Esophagus (tissue), 2 donors: ENCODE measurements around the gene MYCBP. TPM values are rescaled to one million over a fixed set of nuclear protein-coding genes. Genes with fewer than 3 reads are reported as not detected.

ENCODE experiments used
- H3K27ac ChIP-seq, 2 donors: one replicate each; pipeline ENCODE4 v1.5.1; 2013; ENCODE audit warnings: low read depth in 2 of 2, mild to moderate bottlenecking in 2 of 2, inconsistent platforms in 1 of 2, low read length in 1 of 2, moderate library complexity in 1 of 2
- H3K27me3 ChIP-seq, 2 donors: one replicate each; pipeline ENCODE4 v1.6.1; 2013; ENCODE audit warnings: low read length in 2 of 2, control low read depth in 1 of 2, mild to moderate bottlenecking in 1 of 2; ENCODE audit not compliant: insufficient read depth in 2 of 2, control insufficient read depth in 1 of 2
- H3K36me3 ChIP-seq, 2 donors: one replicate each; pipeline ENCODE4 v1.6.1; 2013; ENCODE audit warnings: low read length in 1 of 2; ENCODE audit not compliant: control insufficient read depth in 2 of 2, insufficient read depth in 2 of 2
- H3K4me1 ChIP-seq, 2 donors: one replicate each; pipeline ENCODE4 v1.6.1; 2013; ENCODE audit warnings: low read length in 1 of 2; ENCODE audit not compliant: control insufficient read depth in 2 of 2, insufficient read depth in 2 of 2
- H3K4me3 ChIP-seq, 2 donors: one replicate each; pipeline ENCODE4 v1.5.1; 2013; ENCODE audit warnings: low read length in 2 of 2, mild to moderate bottlenecking in 2 of 2, low read depth in 1 of 2, moderate library complexity in 1 of 2
- H3K9me3 ChIP-seq, 2 donors: one replicate each; pipeline ENCODE4 v1.6.1; 2013; ENCODE audit warnings: mild to moderate bottlenecking in 2 of 2, low read depth in 1 of 2, low read length in 1 of 2, moderate library complexity in 1 of 2; ENCODE audit not compliant: control insufficient read depth in 2 of 2, insufficient read depth in 1 of 2
- WGBS, 2 donors: extraction: QIAGEN DNeasy Blood & Tissue Kit; methylation state at CpG; one replicate each; pipeline ENCODE4 v1.1.7; 2013; 5-methylcytosine and 5-hydroxymethylcytosine counted together
- polyA plus RNA-seq, 2 donors: library from polyadenylated mRNA; stranded (reverse); fragments of 200-250 nt; gene quantifications; one replicate each; pipeline ENCODE4 v1.2.3, GENCODE V29; 2013
- donor health status: healthy with polysubstance abuse.
- donor health status: Bipolar disorder and iron deficiency.

The MYCBP gene
- polyA plus RNA-seq, 2 donors = 13.0 to 19.1 TPM

GRCh38 chr1:38899560-38899959 lies 26.4 kb upstream of the MYCBP start:
- Histone ChIP-seq H3K36me3 (no peaks in the 10 kb centered on the region), H3K27me3 (no peaks in the 10 kb centered on the region), H3K4me3 (no peak overlapping the region), H3K27ac (no peak overlapping the region), H3K9me3 (no peaks in the 10 kb centered on the region), H3K4me1 (peaks cover 0 to 2% of the 10 kb centered on the region in 2 donors)
- WGBS, 2 donors = 84 to 85% methylated on average over 4 of the region's 4 CpGs

GRCh38 chr1:38898653-38899230 lies 25.6 kb upstream of the MYCBP start:
- Histone ChIP-seq H3K4me1 (peaks cover 0 to 2% of the 10 kb centered on the region in 2 donors), H3K36me3 (no peaks in the 10 kb centered on the region), H3K27me3 (no peaks in the 10 kb centered on the region), H3K4me3 (no peak overlapping the region), H3K9me3 (no peaks in the 10 kb centered on the region), H3K27ac (no peak overlapping the region)

- no peak overlapping the region for H3K27ac ChIP-seq
- H3K4me1 ChIP-seq = peaks cover 0 to 2% of the 10 kb centered on the region in 2 donors
- 94 to 97% methylated on average over 2 of the region's 2 CpGs for WGBS, 2 donors
- no peaks in the 10 kb centered on the region for H3K9me3 ChIP-seq
- peaks cover 0 to 3% of the 10 kb centered on the region in 2 donors for H3K36me3 ChIP-seq
- H3K4me3 ChIP-seq = no peak overlapping the region
- H3K27me3 ChIP-seq = no peaks in the 10 kb centered on the region
Observed at GRCh38 chr1:38896169-38896568, 23.0 kb upstream of the MYCBP start.

GRCh38 chr1:38892976-38893375 lies 19.8 kb upstream of the MYCBP start:
- Histone ChIP-seq H3K4me1 (no peaks in the 10 kb centered on the region), H3K9me3 (no peaks in the 10 kb centered on the region), H3K4me3 (no peak overlapping the region), H3K27me3 (no peaks in the 10 kb centered on the region), H3K36me3 (peaks cover 0 to 3% of the 10 kb centered on the region in 2 donors), H3K27ac (no peak overlapping the region)
- 86 to 88% methylated on average over 1 of the region's 1 CpG for WGBS, 2 donors

- Histone ChIP-seq H3K27me3 (no peaks in the 10 kb centered on the region), H3K9me3 (no peaks in the 10 kb centered on the region), H3K36me3 (peaks cover 0 to 3% of the 10 kb centered on the region in 2 donors), H3K4me3 (no peak overlapping the region), H3K4me1 (no peaks in the 10 kb centered on the region), H3K27ac (no peak overlapping the region)
- WGBS, 2 donors = 86 to 90% methylated on average over 1 of the region's 1 CpG
Observed at GRCh38 chr1:38891753-38892152, 18.6 kb upstream of the MYCBP start.

- Histone ChIP-seq H3K9me3 (no peaks in the 10 kb centered on the region), H3K36me3 (peaks cover 0 to 3% of the 10 kb centered on the region in 2 donors), H3K4me1 (no peaks in the 10 kb centered on the region), H3K4me3 (no peak overlapping the region), H3K27me3 (no peaks in the 10 kb centered on the region), H3K27ac (no peak overlapping the region)
- whole genome bisulfite sequencing, 2 donors = 72 to 83% methylated on average over 5 of the region's 5 CpGs
Observed at GRCh38 chr1:38889589-38889988, 16.4 kb upstream of the MYCBP start.

GRCh38 chr1:38888423-38889333 lies 15.5 kb upstream of the MYCBP start:
- Histone ChIP-seq H3K4me1 (no peaks in the 10 kb centered on the region), H3K9me3 (no peaks in the 10 kb centered on the region), H3K27ac (no peak overlapping the region), H3K36me3 (peaks cover 0 to 3% of the 10 kb centered on the region in 2 donors), H3K4me3 (no peak overlapping the region), H3K27me3 (no peaks in the 10 kb centered on the region)
- 82 to 89% methylated on average over 9 of the region's 9 CpGs for WGBS, 2 donors

GRCh38 chr1:38885092-38885491 lies 11.9 kb upstream of the MYCBP start:
- Histone ChIP-seq H3K36me3 (no peaks in the 10 kb centered on the region), H3K27me3 (no peaks in the 10 kb centered on the region), H3K4me1 (no peaks in the 10 kb centered on the region), H3K27ac (no peak overlapping the region), H3K4me3 (no peak overlapping the region), H3K9me3 (no peaks in the 10 kb centered on the region)
- 92 to 95% methylated on average over 2 of the region's 2 CpGs for WGBS, 2 donors

GRCh38 chr1:38881487-38881886 lies 8.3 kb upstream of the MYCBP start, which contains the start of gene GJA9:
Gene GJA9 (minus strand): TSS chr1:38881587. CDS start chr1:38876098, 5,489 bp downstream.
- no peak within 1 kb of the TSS for H3K4me3 ChIP-seq
- H3K4me1 ChIP-seq = no peaks in the 10 kb centered on the region
- no peak within 1 kb of the TSS for H3K27ac ChIP-seq
- H3K27me3 ChIP-seq = no peaks in the 10 kb centered on the region
- no peaks in the 10 kb centered on the region for H3K36me3 ChIP-seq
- H3K9me3 ChIP-seq = no peaks in the 10 kb centered on the region
